Esophagus squamous epithelium (tissue), 4 donors: ENCODE data around the gene SS18L1.

ENCODE experiments used
- POLR2A ChIP-seq, 4 donors: fragments of 450-650 bp; IDR thresholded peaks; one replicate each; pipeline ENCODE4 v1.6.1; 2017; ENCODE audit warnings: antibody characterized with exemption in 4 of 4, mild to moderate bottlenecking in 4 of 4, moderate library complexity in 3 of 4
- TF ChIP-seq, protein P1 (sequence below), 6 experiments: fragments of 450-650 bp in 4 of 6; fragments of 200-600 bp in 2 of 6; sonication (generic) in 2 of 6; IDR thresholded peaks; one replicate each; pipeline ENCODE4 v1.5.1; 2016 to 2019; ENCODE audit warnings: antibody characterized with exemption in 6 of 6, mild to moderate bottlenecking in 4 of 6, moderate library complexity in 4 of 6

DNA sequence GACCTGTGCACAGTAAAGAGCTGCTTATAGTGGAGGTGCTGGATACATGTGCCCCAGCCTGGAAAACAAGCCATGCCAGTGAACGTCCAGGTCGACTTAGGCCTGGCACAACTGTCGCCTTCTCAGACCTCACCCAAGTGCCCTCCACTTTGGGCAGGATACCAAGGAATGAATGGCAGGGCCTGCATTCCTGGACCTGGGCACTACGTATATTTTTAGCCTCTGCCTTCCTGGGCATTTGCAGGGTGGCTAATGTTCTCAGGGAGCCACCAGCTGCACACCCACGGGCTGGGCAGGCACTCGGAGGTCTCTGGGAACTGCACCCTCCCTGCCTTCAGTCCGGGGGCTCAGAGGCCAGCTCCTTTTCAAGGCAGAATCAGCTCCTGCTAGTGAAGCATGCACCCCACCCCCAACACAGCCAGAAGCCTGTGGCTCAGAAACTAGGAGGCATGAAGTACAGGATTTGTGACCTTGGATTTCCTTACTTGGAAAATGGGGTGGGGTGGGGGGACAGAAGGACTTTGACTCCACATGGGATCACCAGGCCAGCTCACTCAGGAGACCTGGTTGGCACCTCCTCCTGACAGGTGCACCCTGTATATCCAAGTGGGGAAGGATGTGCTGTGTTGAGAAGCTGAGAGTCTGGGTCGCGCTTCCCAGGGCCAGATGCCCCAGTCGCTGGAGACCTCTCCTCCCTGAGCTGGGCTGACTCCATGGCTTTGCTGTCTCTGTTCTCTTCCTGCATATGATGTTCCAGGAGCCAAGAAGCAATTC lies 23.8 kb upstream of the SS18L1 start:
- TF ChIP-seq, protein P1, sequence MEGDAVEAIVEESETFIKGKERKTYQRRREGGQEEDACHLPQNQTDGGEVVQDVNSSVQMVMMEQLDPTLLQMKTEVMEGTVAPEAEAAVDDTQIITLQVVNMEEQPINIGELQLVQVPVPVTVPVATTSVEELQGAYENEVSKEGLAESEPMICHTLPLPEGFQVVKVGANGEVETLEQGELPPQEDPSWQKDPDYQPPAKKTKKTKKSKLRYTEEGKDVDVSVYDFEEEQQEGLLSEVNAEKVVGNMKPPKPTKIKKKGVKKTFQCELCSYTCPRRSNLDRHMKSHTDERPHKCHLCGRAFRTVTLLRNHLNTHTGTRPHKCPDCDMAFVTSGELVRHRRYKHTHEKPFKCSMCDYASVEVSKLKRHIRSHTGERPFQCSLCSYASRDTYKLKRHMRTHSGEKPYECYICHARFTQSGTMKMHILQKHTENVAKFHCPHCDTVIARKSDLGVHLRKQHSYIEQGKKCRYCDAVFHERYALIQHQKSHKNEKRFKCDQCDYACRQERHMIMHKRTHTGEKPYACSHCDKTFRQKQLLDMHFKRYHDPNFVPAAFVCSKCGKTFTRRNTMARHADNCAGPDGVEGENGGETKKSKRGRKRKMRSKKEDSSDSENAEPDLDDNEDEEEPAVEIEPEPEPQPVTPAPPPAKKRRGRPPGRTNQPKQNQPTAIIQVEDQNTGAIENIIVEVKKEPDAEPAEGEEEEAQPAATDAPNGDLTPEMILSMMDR (IDR thresholded peaks at IDR 0.05) = no peak
- TF ChIP-seq POLR2A (IDR thresholded peaks at IDR 0.05) = no peak
